ENCODE data around the gene TCF12.
"Not testable (repeated sequence)": the region's sequence is repeated elsewhere in the genome, so short reads cannot be mapped to it uniquely, and the experiment has no call there.

TCF12 gene

DNA sequence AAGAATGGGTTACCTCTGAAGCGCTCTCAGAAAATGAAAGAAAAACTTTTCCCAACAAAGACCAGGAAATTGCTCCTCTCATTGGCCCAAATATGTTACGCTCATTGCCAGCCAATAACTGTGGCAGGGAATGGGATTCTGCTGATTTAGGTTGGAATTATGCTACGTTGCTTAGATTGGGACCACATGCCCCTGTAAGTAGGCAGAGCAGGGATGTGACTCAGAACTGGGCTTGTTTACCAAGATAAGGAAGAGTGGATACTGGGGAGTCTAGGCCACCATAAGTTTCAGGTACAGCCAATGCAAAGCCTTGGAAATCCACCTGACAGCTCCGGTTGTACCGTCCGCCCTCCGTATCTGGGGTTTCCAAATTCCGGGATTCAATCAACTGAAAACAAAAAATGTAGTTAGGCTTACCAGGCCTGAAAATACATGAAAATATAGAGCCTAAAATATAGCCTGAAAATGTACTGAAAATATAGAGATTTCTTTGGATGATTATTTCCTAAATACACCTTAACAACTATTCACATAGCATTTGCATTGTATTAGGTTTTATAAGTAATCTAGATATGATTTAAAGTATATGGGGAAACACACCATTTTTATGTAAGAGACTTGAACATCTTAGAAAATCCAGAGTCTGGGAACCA, 1.5 kb upstream of the TCF12 start:
- DNase-seq (ENCODE audit: low read depth): no peak

DNA sequence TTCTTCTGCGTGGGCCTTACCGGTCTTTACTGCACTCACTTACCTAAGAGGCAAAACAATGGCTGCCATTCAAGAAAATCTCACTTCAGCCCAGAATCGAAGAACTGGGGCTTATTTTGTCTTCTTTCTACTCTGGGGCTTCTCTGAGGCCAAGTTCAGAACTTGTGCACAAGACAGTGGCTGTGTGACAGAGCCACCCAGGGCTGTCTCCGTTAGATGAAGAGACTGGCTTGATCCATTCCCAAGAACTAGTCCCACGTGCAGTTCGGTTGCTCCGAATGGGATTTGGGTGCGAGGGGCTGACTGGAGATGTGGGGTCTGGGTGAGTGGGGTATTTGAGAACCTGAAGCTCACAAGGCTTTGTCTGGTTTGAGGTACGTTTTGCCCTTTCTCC, 795 bp upstream of the TCF12 start:
- no peak for DNase-seq (ENCODE audit: low read depth)

DNA sequence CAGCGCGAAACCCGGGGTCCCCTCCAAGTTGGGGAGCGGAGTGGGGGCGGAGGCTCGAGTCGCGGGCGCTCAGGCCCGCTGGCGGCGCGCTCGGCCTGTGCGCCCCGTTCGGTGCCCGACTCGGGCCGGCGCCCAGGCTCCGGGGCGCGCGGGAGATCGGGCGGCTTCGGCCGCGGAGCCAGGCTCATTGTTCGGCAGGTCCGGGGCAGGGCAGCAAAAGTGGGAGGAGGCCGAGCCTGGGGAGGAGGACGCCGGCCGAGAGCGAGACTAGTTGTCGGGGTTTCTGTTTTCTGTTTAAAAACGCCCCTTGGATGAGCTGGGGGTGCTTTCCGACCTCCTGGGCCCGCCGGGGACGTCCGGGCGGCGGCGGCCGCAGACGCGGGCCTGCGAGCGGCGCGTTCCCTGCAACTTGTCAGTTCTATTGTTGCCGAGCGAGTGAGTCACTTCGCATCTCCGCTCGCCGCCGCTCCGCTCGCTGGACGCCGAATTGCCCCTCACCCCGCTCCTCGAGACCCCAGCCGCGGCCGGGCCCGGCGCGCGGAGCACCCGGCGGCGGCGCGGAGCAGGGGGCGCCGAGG, 676 bp downstream of the TCF12 start:
- DNase-seq (ENCODE audit: low read depth): peak; percentile 39

DNA sequence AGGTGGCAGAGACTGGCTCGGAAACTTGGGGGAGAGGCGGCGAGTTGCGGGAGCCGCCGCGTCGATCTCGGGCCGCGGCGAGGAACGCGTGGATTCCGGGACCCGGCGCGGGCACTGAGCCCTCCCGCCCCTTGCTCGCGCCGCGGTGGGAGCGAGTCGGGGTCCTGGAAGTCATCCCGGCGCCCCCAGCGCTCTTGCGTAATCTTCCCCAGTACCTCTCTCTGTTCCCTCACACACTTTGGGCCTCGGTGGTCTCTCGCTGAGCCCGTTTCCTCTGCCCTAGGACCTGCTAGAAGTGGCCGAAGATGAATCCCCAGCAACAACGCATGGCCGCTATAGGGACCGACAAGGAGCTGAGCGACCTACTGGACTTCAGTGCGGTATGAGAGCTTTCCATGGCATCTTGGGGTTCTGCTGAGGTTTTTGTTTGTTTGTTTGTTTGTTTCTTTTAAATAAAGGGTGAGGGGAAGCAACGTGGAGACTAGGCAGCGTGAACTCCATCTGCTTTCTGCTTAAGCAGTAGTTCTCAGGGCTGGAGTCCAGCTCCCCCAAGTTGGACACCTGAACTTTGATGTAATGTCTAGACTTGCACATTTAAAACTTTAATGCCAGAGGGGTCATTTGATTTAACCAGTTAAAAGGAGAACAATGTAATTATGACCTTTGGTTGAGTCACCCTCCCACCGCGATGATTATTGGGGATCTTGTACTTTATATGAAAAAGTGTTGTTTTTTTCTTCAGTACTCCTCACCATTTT, 1.3 kb downstream of the TCF12 start:
- DNase-seq (ENCODE audit: low read depth): peak; percentile 6

- DNase-seq (ENCODE audit: low read depth): no peak
Measured at GRCh38 chr15:56920367-56920627, 1.9 kb downstream of the TCF12 start.

- no peak for DNase-seq (ENCODE audit: low read depth)
Measured at GRCh38 chr15:56923174-56923591, 4.7 kb downstream of the TCF12 start.

GRCh38 chr15:56927816-56928215, 9.4 kb downstream of the TCF12 start:
- no peak for DNase-seq (ENCODE audit: low read depth)

DNA sequence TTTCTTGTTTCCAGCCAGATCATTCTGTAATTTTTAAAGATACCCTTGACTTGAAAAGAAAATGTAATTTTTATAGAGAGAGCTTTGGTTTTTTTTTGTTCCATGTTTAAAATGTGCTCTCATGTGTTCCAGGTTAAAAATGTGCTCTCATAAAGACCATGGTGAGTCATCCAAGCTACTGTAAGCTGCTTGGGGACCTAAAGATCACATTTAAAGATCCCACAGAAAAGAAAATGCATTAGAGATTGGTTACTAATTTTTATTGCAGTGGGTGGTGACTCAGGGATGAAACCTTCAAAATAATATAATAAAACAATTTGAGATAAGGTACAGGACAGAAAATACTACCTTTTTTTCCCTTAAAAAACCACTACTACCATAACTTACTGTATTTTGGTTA, 11.0 kb downstream of the TCF12 start:
- no peak for DNase-seq (ENCODE audit: low read depth)

- no peak for DNase-seq (ENCODE audit: low read depth)
Measured at GRCh38 chr15:56929933-56930332, 11.5 kb downstream of the TCF12 start.

DNA sequence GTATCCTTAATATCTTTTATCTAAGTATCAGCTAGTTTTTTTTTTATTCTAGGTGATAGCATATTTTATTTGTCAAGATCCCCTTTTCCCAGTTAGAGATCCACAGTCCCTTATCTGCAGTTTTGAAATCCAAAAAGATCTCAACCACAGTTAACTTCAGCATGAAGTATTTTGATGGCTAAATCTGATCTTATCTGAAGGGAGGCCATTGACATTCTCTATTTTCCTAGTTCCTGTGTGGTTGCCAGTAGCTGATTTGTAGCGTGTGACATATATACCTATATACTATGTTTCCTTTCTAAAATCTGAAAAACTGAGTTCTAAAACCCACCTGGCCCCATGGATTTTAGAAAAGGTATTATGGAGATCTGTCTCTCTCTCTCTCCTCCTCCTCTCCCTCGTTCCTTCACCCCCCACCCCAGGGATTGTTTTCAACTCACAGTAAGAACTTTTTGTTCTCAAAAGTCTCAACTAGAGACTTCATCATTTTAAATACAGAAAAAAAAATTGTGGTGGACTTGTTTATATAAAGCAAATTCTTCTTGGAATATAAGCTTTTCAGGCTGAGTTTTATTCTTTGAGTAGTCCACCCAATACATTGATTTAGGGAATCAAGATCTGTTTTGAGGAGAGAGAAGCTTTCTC, 12.3 kb downstream of the TCF12 start:
- no peak for DNase-seq (ENCODE audit: low read depth)

GRCh38 chr15:56931639-56932508, 13.4 kb downstream of the TCF12 start:
- DNase-seq (ENCODE audit: low read depth): no peak

DNA sequence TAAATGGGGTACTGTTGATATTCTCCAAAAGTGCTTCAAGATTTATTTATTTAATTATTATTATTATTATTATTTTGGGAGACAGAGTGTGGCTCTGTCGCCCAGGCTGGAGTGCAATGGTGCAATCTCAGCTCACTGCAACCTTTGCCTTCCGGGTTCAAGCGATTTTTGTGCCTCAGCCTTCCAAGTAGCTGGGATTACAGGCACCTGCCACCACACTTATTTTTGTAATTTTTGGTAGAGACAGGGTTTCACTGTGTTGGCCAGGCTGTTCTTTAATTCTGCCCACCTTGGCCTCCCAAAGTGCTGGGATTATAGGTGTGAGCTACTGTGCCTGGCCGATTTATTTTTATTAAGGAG, 14.0 kb downstream of the TCF12 start:
- not testable (repeated sequence) for DNase-seq (ENCODE audit: low read depth)

DNA sequence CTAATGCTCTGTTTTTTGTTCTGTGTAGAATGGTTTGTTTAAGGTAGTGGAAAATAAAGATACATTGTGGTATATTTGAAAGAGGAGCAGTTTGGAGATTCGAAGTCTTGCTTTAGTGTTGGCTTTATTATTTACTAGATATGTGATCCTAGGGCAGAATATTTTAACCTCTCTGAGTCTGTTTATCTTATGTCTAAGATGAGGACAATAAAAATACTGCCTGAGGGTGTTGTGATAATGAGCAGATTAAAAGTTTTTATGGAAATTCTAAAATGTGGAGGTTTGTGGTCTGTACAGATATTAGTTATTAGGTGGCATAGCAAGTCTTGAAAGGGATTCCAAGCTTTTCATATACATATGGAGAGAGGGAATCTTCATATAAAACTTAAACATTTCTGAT, 15.0 kb downstream of the TCF12 start:
- no peak for DNase-seq (ENCODE audit: low read depth)

GRCh38 chr15:56933811-56934210, 15.4 kb downstream of the TCF12 start:
- DNase-seq (ENCODE audit: low read depth): no peak

DNA sequence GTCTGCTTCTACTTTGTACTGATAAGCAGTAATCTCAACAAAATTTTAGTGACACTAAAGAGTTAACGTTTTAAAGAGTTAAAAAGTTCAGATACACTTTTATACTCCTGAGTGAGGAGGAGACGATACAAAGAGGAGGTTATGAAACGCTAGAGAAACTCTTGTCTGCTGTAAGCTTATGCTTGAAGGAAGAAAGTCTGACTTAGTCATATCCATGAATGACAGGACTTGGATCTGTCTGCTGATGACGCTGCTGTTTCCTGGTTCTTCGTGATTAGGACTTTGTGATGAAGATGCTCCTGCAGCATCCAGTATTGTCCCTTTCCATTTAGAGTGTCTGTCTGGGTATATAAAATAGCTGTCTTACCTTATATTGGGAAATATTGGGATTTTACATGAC, 15.8 kb downstream of the TCF12 start:
- DNase-seq (ENCODE audit: low read depth): no peak

- DNase-seq (ENCODE audit: low read depth): no peak
Measured at GRCh38 chr15:56936929-56937328, 18.5 kb downstream of the TCF12 start.

GRCh38 chr15:56939257-56939656, 20.8 kb downstream of the TCF12 start:
- DNase-seq (ENCODE audit: low read depth): no peak

- no peak for DNase-seq (ENCODE audit: low read depth)
Measured at GRCh38 chr15:56940388-56940787, 21.9 kb downstream of the TCF12 start.

DNA sequence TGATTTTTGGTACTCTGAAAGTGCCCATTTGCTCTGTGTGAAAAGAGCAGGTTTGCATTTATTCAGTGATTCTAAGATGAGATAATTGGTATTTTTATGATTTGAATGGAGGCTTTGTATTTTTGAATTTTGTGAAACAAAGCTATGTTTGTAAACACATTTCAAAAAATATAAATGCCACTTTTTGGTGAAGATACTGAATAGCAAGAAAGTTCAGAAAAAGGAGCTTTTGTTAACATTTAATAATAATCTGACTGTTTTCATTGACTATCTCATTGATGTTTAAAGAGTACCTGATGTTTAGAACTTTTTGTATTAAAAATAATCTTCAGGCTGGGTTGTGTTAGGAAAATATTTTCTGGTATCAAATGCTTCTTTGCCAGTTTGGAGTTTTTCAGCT, 23.7 kb downstream of the TCF12 start:
- no peak for DNase-seq (ENCODE audit: low read depth)

GRCh38 chr15:56943403-56943802, 25.0 kb downstream of the TCF12 start:
- DNase-seq (ENCODE audit: low read depth): no peak

GRCh38 chr15:56944485-56944884, 26.0 kb downstream of the TCF12 start:
- DNase-seq (ENCODE audit: low read depth): no peak

GRCh38 chr15:56946150-56946549, 27.7 kb downstream of the TCF12 start:
- DNase-seq (ENCODE audit: low read depth): no peak
